ENCODE measurements around the gene TXNDC16.

TXNDC16 gene

GRCh38 chr14:52553002-52553670, 831 bp upstream of the TXNDC16 start:
- Histone ChIP-seq H3K27ac (peak overlapping the region; percentile 75 to 89), H3K4me3 (peak overlapping the region; percentile 74)
- peak; percentile 73 for DNase-seq (ENCODE audit: low spot score)
- TF ChIP-seq CTCF (IDR thresholded peaks at IDR 0.05): no peak

- TF ChIP-seq CTCF (IDR thresholded peaks at IDR 0.05): no peak
- peak overlapping the region; percentile 91 for H3K4me3 ChIP-seq
- no peak for DNase-seq (ENCODE audit: low spot score)
- peak overlapping the region; percentile 93 to 96 for H3K27ac ChIP-seq
These were observed 626 bp downstream of the TXNDC16 start for GRCh38 chr14:52551696-52552062.

- Histone ChIP-seq H3K4me3 (peak overlapping the region; percentile 91), H3K27ac (peak overlapping the region; percentile 93 to 96)
- DNase-seq (ENCODE audit: low spot score): no peak
These were observed 1.1 kb downstream of the TXNDC16 start for GRCh38 chr14:52551205-52551604.

GRCh38 chr14:52550661-52551060, 1.6 kb downstream of the TXNDC16 start:
- H3K4me3 ChIP-seq: no peak overlapping the region
- TF ChIP-seq CTCF (IDR thresholded peaks at IDR 0.05): no peak
- no peak overlapping the region for H3K27ac ChIP-seq

More at GRCh38 chr14:52551205-52551604, 1.1 kb downstream of the TXNDC16 start:
- no peak for TF ChIP-seq CTCF (IDR thresholded peaks at IDR 0.05)

GRCh38 chr14:52547526-52547925, 4.8 kb downstream of the TXNDC16 start:
- no peak for TF ChIP-seq CTCF (IDR thresholded peaks at IDR 0.05)
- DNase-seq (ENCODE audit: low spot score): no peak
- peak overlapping the region; percentile 13 to 21 for H3K27ac ChIP-seq
- H3K4me3 ChIP-seq: no peak overlapping the region

More at GRCh38 chr14:52550661-52551060, 1.6 kb downstream of the TXNDC16 start:
- no peak for DNase-seq (ENCODE audit: low spot score)

GRCh38 chr14:52547027-52547426, 5.3 kb downstream of the TXNDC16 start:
- Histone ChIP-seq H3K4me3 (no peak overlapping the region), H3K27ac (peak overlapping the region; percentile 21 to 24)
- no peak for DNase-seq (ENCODE audit: low spot score)
- TF ChIP-seq CTCF (IDR thresholded peaks at IDR 0.05): no peak

- DNase-seq (ENCODE audit: low spot score): no peak
- H3K4me3 ChIP-seq: no peak overlapping the region
- peak overlapping the region; percentile 21 to 24 for H3K27ac ChIP-seq
- TF ChIP-seq CTCF (IDR thresholded peaks at IDR 0.05): no peak
These were observed 6.0 kb downstream of the TXNDC16 start for GRCh38 chr14:52546318-52546670.
